Hepatocyte (in vitro differentiated cells): Measurements from ENCODE around the gene S100A6. TPM values are rescaled to one million over a fixed set of nuclear protein-coding genes. Genes with fewer than 3 reads are reported as not detected.
A peak's percentile ranks its signal among the peaks of the same experiment; 100 is the strongest.

Source experiments
- DNase-seq: peaks from one replicate; pipeline ENCODE4 v3.0.0-alpha.2; 2016; ENCODE audit warnings: low spot score
- H2AFZ ChIP-seq: fragments of 200-600 bp; sonication (generic); 2 replicates; pipeline ENCODE4 v1.6.0; 2016; ENCODE audit warnings: antibody characterized with exemption, mild to moderate bottlenecking
- H3K27ac ChIP-seq: fragments of 200-600 bp; sonication (generic); 2 replicates; pipeline ENCODE4 v1.5.1; 2016; ENCODE audit warnings: mild to moderate bottlenecking
- H3K27me3 ChIP-seq: fragments of 200-600 bp; sonication (generic); 2 replicates; pipeline ENCODE4 v1.6.1; 2016
- H3K36me3 ChIP-seq: fragments of 200-600 bp; sonication (generic); replicated peaks from 2 replicates; pipeline ENCODE4 v1.5.1; 2016; ENCODE audit warnings: low read depth; ENCODE audit not compliant: insufficient read depth
- H3K4me1 ChIP-seq: fragments of 200-600 bp; sonication (generic); 2 replicates; pipeline ENCODE4 v1.5.1; 2016; ENCODE audit warnings: mild to moderate bottlenecking, moderate library complexity; ENCODE audit not compliant: insufficient read depth
- H3K4me2 ChIP-seq: fragments of 200-600 bp; sonication (generic); 2 replicates; pipeline ENCODE4 v1.6.0; 2016
- H3K4me3 ChIP-seq: fragments of 200-600 bp; sonication (generic); 2 replicates; pipeline ENCODE4 v1.5.1; 2016; ENCODE audit warnings: mild to moderate bottlenecking
- H3K79me2 ChIP-seq: fragments of 200-600 bp; sonication (generic); 2 replicates; pipeline ENCODE4 v1.6.0; 2017; ENCODE audit warnings: mild to moderate bottlenecking
- H3K9me2 ChIP-seq: fragments of 200-600 bp; sonication (generic); replicated peaks from 2 replicates; pipeline ENCODE4 v1.6.0; 2017; ENCODE audit warnings: mild to moderate bottlenecking; ENCODE audit not compliant: insufficient read depth
- H3K9me3 ChIP-seq: fragments of 200-600 bp; sonication (generic); 2 replicates; pipeline ENCODE4 v1.5.1; 2016; ENCODE audit warnings: low read depth, mild to moderate bottlenecking
- H4K20me1 ChIP-seq: fragments of 200-600 bp; sonication (generic); 2 replicates; pipeline ENCODE4 v1.6.0; 2016; ENCODE audit warnings: mild to moderate bottlenecking; ENCODE audit not compliant: insufficient read depth, poor library complexity, severe bottlenecking
- CTCF ChIP-seq: fragments of 200-600 bp; sonication (generic); IDR thresholded peaks from 2 replicates; pipeline ENCODE4 v1.5.1; 2016; ENCODE audit warnings: antibody characterized with exemption, mild to moderate bottlenecking; ENCODE audit not compliant: poor library complexity
- EZH2 ChIP-seq: fragments of 200-600 bp; sonication (generic); IDR thresholded peaks from 2 replicates; pipeline ENCODE4 v1.6.1; 2016; ENCODE audit warnings: antibody characterized with exemption, mild to moderate bottlenecking, borderline replicate concordance
- EZH2phosphoT487 ChIP-seq: fragments of 200-600 bp; sonication (generic); IDR thresholded peaks from one replicate; pipeline ENCODE4 v1.6.1; 2018; ENCODE audit warnings: antibody characterized with exemption, mild to moderate bottlenecking, low read depth, moderate library complexity; ENCODE audit not compliant: unreplicated experiment, severe bottlenecking
- WGBS: methylation state at CpG from one replicate; pipeline ENCODE4 v1.1.6; 2016; ENCODE audit warnings: low lambda C conversion rate; ENCODE audit errors: missing lambda C conversion rate; 5-methylcytosine and 5-hydroxymethylcytosine counted together
- polyA plus RNA-seq: library from polyadenylated mRNA; unstranded; fragments of >200 nt; fragmentation: Nextera tagmentation; extraction: Ambion mirVana; gene quantifications from 2 replicates; pipeline ENCODE4 v1.2.1, GENCODE V29; 2016
- total RNA-seq: library from RNA; depleted of rRNA; stranded (reverse); fragments of >200 nt; gene quantifications from 2 replicates; pipeline ENCODE4 v1.2.3, GENCODE V29; 2014

Gene S100A6
- total and polyA plus RNA-seq, 2 experiments from 2014 or later: 173 to 657 TPM

- Histone ChIP-seq H3K4me1 (peaks cover 8% of the 10 kb centered on the region), H2AFZ (no peak overlapping the region)
- 88% methylated on average over 3 of the region's 3 CpGs for WGBS
Measured at GRCh38 chr1:153513023-153513422, 22.8 kb downstream of the S100A6 start.

GRCh38 chr1:153510984-153511410 lies 24.8 kb downstream of the S100A6 start:
- Histone ChIP-seq H3K4me2 (no peak overlapping the region), H2AFZ (peak overlapping the region; percentile 34), H3K79me2 (no peaks in the 10 kb centered on the region), H3K27ac (no peak overlapping the region), H3K36me3 (no peaks in the 10 kb centered on the region), H3K9me2 (no peaks in the 10 kb centered on the region), H3K4me3 (no peak overlapping the region), H4K20me1 (no peaks in the 10 kb centered on the region), H3K4me1 (peaks cover 25% of the 10 kb centered on the region), H3K9me3 (no peaks in the 10 kb centered on the region), H3K27me3 (no peaks in the 10 kb centered on the region)
- 5% methylated on average over 7 of the region's 7 CpGs for WGBS
- TF ChIP-seq EZH2phosphoT487: no peak
- no peak for TF ChIP-seq EZH2
- peak; percentile 93 for TF ChIP-seq CTCF
- DNase-seq: peak; percentile 92

More at GRCh38 chr1:153513023-153513422, 22.8 kb downstream of the S100A6 start:
- no peak for DNase-seq
- H3K4me2 ChIP-seq: no peak overlapping the region
- H3K9me3 ChIP-seq: no peaks in the 10 kb centered on the region
- no peaks in the 10 kb centered on the region for H4K20me1 ChIP-seq
- TF ChIP-seq CTCF (no peak), EZH2 (no peak), EZH2phosphoT487 (no peak)
- H3K27ac ChIP-seq: no peak overlapping the region
- H3K27me3 ChIP-seq: no peaks in the 10 kb centered on the region
- no peaks in the 10 kb centered on the region for H3K9me2 ChIP-seq
- no peaks in the 10 kb centered on the region for H3K79me2 ChIP-seq
- H3K36me3 ChIP-seq: no peaks in the 10 kb centered on the region
- no peak overlapping the region for H3K4me3 ChIP-seq

DNA sequence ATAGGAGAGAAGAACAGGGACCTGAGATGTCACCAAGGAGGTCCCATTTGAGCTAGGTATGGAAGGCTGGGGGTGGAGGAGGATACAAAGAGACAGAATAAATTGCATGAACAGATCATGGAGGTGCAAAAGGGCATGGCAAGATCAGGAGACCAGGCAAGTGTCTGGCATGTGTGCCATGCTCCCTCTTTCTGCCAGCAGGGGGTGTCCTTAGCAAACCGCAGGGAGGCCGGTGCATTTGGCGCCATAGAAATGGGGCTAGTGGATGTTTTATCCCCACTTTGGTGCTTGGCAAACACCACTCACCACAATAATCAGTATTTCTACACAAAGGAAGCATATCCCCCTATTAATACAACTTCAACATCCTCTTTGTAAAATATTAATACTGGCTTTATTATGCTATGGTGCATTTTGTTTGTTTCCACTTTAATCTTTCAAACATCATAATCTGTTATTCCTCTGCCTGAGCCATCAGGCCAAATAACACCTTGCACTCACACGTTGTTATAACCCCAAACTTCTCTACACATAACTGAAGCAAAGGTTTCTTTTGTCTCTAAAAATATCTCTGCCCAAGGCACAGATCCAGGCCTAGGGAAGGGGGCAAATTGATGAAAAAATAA lies 25.9 kb downstream of the S100A6 start:
- WGBS: 53% methylated on average over 4 of the region's 4 CpGs

More for the DNA sequence above, 25.9 kb downstream of the S100A6 start:
- TF ChIP-seq EZH2phosphoT487 (no peak), CTCF (peak; percentile 41), EZH2 (no peak)
- Histone ChIP-seq H3K4me2 (no peak overlapping the region), H3K79me2 (no peaks in the 10 kb centered on the region), H4K20me1 (no peaks in the 10 kb centered on the region), H3K36me3 (no peaks in the 10 kb centered on the region), H3K9me3 (no peaks in the 10 kb centered on the region), H3K9me2 (no peaks in the 10 kb centered on the region), H3K27me3 (no peaks in the 10 kb centered on the region), H3K4me3 (no peak overlapping the region), H3K27ac (no peak overlapping the region), H3K4me1 (peaks cover 18% of the 10 kb centered on the region), H2AFZ (no peak overlapping the region)
- DNase-seq: peak; percentile 44
